Activated CD4-positive, alpha-beta T cell treated with anti-CD3 and anti-CD28 coated beads, Interleukin-2, Interleukin-4, amounts not matched to agents 100 ng/mL and 50 ng/mL, durations not matched to agents 16 hours and 8 hours (primary cell): ENCODE results near the gene TFAP2E.
A peak's percentile ranks its signal among the peaks of the same experiment; 100 is the strongest.

Source experiments
- DNase-seq: peaks from one replicate; pipeline ENCODE4 v3.0.0-alpha.2; 2020; ENCODE audit warnings: low spot score

The TFAP2E gene

GRCh38 chr1:35595684-35596083, 22.6 kb downstream of the TFAP2E start:
- DNase-seq = no peak

- no peak for DNase-seq
Measured at GRCh38 chr1:35597870-35598269, 24.8 kb downstream of the TFAP2E start.

GRCh38 chr1:35598895-35599294, 25.8 kb downstream of the TFAP2E start:
- DNase-seq = no peak

DNA sequence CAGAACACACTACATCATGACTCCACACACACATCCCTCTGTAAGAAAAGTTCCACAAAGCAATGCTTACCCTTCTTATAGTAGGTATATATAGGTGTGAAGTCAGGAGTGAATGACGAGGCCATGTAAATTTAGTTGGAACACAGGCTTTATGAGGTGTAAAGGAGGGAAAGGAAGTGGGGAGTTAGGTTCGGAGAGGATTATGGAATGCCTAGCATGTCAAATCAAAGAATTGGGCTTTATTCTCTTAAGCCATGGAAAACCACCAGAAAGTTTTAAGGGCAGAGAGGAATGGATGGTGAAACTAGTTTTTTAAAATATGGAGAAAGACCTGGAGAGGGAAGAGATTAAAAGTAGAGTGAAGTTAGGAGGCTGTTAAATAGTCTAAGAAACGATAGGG, 26.3 kb downstream of the TFAP2E start:
- no peak for DNase-seq

DNA sequence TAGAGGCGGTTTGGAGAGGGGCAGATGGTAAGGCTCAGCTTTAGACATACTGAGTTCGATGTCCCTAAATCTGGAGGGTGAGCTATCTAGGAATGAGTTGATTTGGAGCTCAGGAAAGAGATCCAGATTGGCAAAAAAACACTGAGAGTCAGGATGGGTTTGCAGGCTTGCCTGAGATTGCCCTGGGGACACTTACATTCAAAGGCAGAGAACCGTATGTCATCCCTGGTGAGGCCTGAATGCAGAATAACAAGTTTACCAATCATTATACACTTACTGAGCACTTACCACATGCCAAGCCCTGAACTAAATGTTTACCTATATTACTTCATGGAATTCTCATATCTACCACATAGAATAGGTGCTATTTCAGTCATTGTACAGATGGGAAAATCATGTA, 27.5 kb downstream of the TFAP2E start:
- no peak for DNase-seq

GRCh38 chr1:35603468-35603867, 30.4 kb downstream of the TFAP2E start:
- DNase-seq = no peak

DNA sequence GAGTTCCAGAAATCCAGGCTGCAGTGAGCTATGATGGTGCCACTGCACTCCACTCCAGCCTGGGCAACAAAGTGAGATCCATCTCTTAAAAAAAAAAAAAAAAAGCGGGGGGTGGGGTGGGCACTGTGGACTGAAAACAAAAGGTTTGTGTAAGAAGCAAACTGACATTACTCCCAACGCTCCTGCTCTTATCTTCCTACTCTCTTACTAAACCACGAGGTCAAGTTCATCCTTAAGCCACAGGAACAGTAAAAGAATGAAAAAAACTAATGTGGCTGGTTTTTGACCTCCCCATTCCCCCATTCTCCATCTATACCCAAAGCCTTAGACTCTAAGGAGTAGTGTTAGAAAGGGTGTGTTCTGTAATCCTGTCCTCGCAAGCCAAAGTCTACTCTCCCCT, 30.8 kb downstream of the TFAP2E start:
- no peak for DNase-seq

- no peak for DNase-seq
Measured at GRCh38 chr1:35605071-35605866, 32.2 kb downstream of the TFAP2E start.

DNA sequence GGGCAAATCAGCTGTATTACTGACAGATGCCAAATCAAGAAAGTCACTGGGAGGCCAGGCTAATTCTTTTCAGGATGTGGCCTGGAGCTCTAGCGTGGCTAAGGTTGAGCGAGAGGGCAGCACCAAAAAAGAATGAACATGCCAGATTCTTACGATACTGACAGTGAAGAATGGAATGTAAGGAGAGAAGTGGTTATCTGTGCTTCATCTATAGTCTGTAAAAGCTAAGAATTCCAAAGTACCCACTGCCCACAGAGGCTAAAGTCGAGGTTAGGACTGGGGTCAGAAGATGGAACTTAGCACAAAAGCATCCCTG, 32.7 kb downstream of the TFAP2E start:
- DNase-seq = no peak

DNA sequence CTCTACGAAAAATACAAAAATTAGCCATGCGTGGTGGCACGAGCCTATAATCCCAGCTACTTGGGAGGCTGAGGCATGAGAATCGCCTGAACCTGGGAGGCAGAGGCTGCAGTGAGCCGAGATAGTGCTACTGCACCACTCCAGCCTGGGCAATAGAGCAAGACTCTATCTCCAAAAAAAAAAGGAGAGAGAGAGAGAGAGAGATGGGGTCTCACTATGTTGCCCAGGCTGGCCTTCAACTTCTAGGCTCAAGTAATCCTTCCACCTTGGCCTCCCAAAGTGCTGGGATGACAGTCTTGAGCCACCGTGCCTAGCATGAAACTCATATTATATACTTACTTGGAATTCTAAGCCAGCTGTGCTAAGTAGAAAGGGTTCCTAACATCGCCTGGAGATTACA, 38.5 kb downstream of the TFAP2E start:
- no peak for DNase-seq

DNA sequence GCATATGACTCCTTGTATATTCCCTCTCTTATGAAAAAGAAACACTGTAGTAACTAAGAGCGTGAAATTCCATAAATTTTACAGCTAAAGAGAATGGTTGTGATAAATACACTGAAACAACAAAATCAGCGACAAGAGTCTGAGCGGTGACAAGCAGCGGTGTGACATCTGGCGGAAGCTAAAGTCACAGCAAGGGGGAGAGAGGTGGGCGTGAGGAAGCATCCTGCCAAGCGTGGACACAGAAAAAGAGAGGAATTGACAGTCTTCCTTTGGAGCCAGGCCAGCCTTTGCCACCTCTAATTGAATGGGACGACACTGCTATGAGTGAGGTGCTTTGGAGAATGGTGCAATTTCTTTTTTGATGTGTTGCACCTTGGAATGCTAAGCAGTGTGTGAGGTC, 42.3 kb downstream of the TFAP2E start:
- DNase-seq = no peak

DNA sequence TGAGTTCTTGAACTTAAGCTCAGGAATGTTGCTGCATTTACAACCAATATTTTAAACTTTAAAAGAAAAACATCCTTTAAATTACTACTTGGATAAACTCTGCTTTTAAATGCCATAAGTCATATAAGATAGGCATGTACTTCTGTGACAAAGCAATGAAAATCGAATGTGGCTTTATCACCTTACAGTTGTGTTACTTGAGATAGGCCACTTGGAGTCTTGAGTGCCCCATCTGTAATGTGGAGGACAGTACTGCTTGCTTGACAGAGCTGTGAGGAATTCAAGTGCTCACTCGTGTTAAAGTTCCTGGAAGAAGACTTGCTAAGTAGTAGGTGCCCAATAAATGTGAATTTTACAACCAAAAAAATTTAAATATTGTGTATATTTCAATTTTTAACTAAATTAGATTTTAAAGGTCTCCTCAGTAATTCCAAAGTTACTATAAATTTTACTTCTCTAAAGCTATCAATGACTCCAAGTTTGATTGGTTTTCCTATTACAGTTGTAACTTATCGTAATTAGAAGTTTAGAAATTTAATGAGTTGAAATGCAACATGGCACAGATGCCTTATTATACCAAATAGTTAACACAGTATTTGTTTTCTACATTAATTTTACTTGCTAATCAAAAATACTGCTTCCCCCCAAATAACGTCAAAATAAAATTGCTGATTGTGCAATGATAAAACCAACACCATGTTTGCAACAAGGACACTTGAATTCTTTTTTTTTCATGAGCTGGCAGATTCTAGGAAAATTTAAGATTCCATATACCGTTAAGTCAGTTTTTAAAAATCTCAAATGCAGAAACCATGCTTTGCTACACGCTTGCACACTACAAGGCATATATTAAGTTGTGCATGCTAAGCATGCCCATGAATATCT, 46.4 kb downstream of the TFAP2E start:
- DNase-seq = no peak

- no peak for DNase-seq
Measured at GRCh38 chr1:35622510-35623178, 49.5 kb downstream of the TFAP2E start.

GRCh38 chr1:35623832-35624231, 50.7 kb downstream of the TFAP2E start:
- DNase-seq = no peak

DNA sequence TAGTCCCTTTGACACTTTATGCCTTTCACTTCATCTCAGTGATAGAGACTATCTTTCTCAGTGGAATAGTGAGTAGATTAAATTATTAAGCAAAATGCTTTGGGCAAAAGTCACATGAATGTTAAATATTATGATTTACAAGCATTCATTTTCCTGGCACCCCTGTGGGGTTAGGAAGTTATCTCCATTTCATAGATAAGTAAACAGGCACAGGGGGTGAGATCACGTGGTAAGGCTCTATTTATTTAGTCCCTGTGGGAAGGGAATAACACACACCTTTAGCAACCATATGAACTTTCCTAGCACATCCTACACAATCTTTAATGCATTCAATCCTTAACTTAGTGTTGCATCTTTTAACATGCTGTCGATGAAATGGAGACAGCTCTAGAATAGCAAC, 55.9 kb downstream of the TFAP2E start:
- DNase-seq = no peak

DNA sequence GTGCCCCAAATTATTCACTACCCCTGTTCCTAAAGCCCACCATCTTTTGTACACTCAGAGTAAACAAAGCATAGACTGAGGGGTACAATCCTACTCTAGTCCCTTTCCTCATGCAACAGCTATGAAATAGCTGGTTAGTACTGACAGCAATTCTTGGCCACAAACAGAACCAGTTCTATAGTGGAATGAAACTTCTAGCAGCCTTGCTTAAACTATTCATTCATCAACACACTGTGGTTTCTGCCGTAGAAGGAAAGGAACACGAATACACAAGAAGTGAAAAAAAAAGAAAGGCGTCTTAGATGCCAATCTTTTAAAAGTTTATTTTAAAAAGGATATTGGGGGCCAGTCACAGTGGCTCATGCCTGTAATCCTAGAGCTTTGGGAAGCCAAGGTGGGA, 58.3 kb downstream of the TFAP2E start:
- DNase-seq = no peak

DNA sequence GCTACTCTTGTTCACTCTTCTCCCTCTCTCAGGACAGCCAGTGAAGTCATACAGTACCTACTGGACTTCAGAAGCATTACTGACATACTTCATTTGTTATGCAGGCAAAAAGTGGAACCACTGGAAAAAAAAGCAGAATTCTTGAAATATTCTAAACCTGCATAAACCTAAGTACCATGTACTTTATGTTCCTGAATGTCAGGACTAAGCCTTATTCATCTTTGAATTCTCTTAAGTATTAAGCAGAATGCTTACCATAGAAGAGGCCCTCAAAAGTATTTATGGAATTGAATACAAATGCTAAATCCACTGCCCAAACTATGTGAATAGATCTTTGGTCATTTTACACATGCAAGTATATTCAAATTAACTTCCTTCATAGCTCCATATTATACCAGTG, 60.4 kb downstream of the TFAP2E start:
- DNase-seq = no peak

DNA sequence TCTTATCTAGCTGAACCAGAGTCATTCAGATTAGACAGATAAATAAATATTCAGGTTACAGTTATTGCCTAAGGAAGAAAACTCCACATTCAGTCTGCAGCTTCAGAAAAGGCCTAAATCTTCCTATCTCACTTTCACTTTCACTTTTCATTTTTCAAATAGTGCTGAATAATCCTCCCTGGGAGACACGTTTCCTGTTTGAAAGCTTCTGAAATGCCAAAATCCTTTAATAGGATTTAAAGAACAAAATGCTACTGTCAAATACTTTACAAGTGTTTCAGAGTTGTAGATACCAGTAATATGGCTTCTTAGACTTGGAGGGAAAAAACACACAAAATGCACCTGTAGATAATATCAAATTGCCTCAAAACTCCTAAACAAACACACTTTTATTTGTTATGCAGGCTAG, 64.3 kb downstream of the TFAP2E start:
- peak; percentile 45 for DNase-seq

DNA sequence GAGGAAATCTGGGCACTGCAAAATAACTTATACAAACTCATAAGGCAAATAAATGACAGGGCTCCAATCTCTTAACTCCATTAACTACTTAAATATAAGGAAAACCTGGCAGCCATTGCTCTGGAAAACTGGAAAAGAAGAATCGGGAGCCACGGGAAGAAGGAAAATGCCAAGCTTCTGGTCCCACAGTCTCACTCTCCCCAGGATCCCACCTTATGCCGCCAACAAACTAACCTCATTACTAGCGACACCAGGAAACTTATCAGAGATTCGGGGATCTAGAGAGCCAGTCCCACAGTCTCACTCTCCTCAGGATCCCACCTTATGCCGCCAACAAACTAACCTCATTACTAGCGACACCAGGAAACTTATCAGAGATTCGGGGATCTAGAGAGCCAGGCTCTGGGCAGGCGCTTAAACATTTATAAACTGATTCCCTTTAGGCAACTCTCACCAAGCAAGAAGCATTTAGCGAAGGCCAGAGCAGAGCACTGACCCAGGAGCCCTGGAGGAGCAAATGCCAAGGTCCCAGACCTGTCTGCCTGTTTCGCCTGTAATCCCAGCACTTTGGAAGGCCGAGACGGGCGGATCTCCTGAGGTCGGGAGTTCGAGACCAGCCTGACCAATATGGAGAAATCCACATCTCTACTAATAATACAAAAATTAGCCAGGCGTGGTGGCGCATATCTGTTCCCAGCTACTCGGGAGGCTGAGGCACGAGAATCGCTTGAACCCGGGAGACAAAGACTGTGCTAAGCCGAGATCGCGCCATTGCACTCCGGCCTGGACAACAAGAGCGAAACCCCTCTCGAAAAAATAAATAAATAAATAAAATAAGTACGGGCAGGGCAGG, 67.5 kb downstream of the TFAP2E start:
- no peak for DNase-seq

- DNase-seq = peak; percentile 97
Measured at GRCh38 chr1:35641233-35641866, 68.2 kb downstream of the TFAP2E start, which contains the start of gene PSMB2. PSMB2 (minus strand) TSS chr1:35641526; CDS start chr1:35641432, 94 bp downstream.

DNA sequence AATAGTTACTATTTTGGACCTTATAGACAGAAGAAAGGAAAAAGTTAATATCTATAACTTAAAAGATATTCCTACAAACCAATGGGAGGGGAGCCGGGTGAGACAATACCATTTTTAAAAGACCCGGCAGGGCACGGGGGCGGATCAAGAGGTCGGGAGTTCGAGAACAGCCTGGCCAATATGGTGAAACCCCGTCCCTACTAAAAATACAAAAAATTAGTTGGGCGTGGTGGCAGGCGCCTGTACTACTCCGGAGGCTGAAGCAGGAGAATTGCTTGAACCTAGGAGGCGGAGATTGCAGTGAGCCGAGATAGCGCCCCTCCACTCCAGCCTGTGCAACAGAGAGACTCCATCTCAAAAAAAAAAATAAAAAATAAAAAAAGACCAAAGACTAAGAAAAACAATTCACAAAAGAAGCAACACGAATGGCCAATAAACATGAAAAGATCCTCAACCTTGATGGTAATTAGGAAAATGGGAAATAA, 69.4 kb downstream of the TFAP2E start:
- DNase-seq = no peak
